ENCODE results near the gene TACC2.

TACC2 gene

GRCh38 chr10:122051609-122052385 is 62.8 kb downstream of the TACC2 start:
- TF ChIP-seq POLR2AphosphoS5 (IDR thresholded peaks at IDR 0.05; ENCODE audit: low read depth, low read length): no peak
- no peak for TF ChIP-seq SIN3A (IDR thresholded peaks at IDR 0.05; ENCODE audit: borderline replicate concordance, insufficient read depth, low read length)
- no peak for TF ChIP-seq REST (IDR thresholded peaks at IDR 0.05; ENCODE audit: insufficient read depth in 1 of 2, low read depth in 2 of 2, low read length in 2 of 2)
- TF ChIP-seq TAF1 (IDR thresholded peaks at IDR 0.05; ENCODE audit: borderline replicate concordance, insufficient read depth, low read length): no peak

GRCh38 chr10:122052701-122053100 is 63.7 kb downstream of the TACC2 start:
- TF ChIP-seq FOXP2 (optimal IDR thresholded peaks at IDR 0.05; ENCODE audit: borderline replicate concordance, extremely low read depth, extremely low read length, insufficient read depth): no peak
- TF ChIP-seq POLR2AphosphoS5 (IDR thresholded peaks at IDR 0.05; ENCODE audit: low read depth, low read length): no peak
- no peak for TF ChIP-seq REST (IDR thresholded peaks at IDR 0.05; ENCODE audit: insufficient read depth in 1 of 2, low read depth in 2 of 2, low read length in 2 of 2)
- TF ChIP-seq TAF1 (IDR thresholded peaks at IDR 0.05; ENCODE audit: borderline replicate concordance, insufficient read depth, low read length): no peak
- TF ChIP-seq SIN3A (IDR thresholded peaks at IDR 0.05; ENCODE audit: borderline replicate concordance, insufficient read depth, low read length): no peak

- no peak for TF ChIP-seq REST (IDR thresholded peaks at IDR 0.05; ENCODE audit: insufficient read depth in 1 of 2, low read depth in 2 of 2, low read length in 2 of 2)
- no peak for TF ChIP-seq POLR2AphosphoS5 (IDR thresholded peaks at IDR 0.05; ENCODE audit: low read depth, low read length)
- TF ChIP-seq SIN3A (IDR thresholded peaks at IDR 0.05; ENCODE audit: borderline replicate concordance, insufficient read depth, low read length): no peak
- TF ChIP-seq FOXP2 (optimal IDR thresholded peaks at IDR 0.05; ENCODE audit: borderline replicate concordance, extremely low read depth, extremely low read length, insufficient read depth): no peak
- TF ChIP-seq TAF1 (IDR thresholded peaks at IDR 0.05; ENCODE audit: borderline replicate concordance, insufficient read depth, low read length): no peak
Observed at GRCh38 chr10:122053314-122053713, 64.4 kb downstream of the TACC2 start.

- TF ChIP-seq REST (IDR thresholded peaks at IDR 0.05; ENCODE audit: insufficient read depth in 1 of 2, low read depth in 2 of 2, low read length in 2 of 2) (no peak), SIN3A (IDR thresholded peaks at IDR 0.05; ENCODE audit: borderline replicate concordance, insufficient read depth, low read length) (no peak), POLR2AphosphoS5 (IDR thresholded peaks at IDR 0.05; ENCODE audit: low read depth, low read length) (no peak), FOXP2 (optimal IDR thresholded peaks at IDR 0.05; ENCODE audit: borderline replicate concordance, extremely low read depth, extremely low read length, insufficient read depth) (no peak), TAF1 (IDR thresholded peaks at IDR 0.05; ENCODE audit: borderline replicate concordance, insufficient read depth, low read length) (no peak)
Observed at GRCh38 chr10:122054048-122055025, 65.4 kb downstream of the TACC2 start.

All from PFSK-1 (cell line).